T-helper 1 cell (primary cell): ENCODE data around the gene CCR5AS.

Experiments used
- DNase-seq, 5 donors: peaks; one replicate each; pipeline ENCODE4 v3.0.0-alpha.2; 2012 to 2020

CCR5AS gene

DNA sequence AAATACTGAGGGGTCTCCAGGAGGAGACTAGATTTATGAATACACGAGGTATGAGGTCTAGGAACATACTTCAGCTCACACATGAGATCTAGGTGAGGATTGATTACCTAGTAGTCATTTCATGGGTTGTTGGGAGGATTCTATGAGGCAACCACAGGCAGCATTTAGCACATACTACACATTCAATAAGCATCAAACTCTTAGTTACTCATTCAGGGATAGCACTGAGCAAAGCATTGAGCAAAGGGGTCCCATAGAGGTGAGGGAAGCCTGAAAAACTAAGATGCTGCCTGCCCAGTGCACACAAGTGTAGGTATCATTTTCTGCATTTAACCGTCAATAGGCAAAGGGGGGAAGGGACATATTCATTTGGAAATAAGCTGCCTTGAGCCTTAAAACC lies 31.6 kb downstream of the CCR5AS start:
- peak in 1 of 5 donors; percentile 47 for DNase-seq

DNA sequence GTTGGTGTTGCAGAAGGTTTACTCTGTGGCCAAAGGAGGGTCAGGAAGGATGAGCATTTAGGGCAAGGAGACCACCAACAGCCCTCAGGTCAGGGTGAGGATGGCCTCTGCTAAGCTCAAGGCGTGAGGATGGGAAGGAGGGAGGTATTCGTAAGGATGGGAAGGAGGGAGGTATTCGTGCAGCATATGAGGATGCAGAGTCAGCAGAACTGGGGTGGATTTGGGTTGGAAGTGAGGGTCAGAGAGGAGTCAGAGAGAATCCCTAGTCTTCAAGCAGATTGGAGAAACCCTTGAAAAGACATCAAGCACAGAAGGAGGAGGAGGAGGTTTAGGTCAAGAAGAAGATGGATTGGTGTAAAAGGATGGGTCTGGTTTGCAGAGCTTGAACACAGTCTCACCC lies 32.1 kb downstream of the CCR5AS start:
- no peak for DNase-seq

- peak in 1 of 5 donors; percentile 69 for DNase-seq
Measured at GRCh38 chr3:46372492-46373359, 34.1 kb downstream of the CCR5AS start.

GRCh38 chr3:46371519-46372340 lies 35.1 kb downstream of the CCR5AS start:
- no peak for DNase-seq

DNA sequence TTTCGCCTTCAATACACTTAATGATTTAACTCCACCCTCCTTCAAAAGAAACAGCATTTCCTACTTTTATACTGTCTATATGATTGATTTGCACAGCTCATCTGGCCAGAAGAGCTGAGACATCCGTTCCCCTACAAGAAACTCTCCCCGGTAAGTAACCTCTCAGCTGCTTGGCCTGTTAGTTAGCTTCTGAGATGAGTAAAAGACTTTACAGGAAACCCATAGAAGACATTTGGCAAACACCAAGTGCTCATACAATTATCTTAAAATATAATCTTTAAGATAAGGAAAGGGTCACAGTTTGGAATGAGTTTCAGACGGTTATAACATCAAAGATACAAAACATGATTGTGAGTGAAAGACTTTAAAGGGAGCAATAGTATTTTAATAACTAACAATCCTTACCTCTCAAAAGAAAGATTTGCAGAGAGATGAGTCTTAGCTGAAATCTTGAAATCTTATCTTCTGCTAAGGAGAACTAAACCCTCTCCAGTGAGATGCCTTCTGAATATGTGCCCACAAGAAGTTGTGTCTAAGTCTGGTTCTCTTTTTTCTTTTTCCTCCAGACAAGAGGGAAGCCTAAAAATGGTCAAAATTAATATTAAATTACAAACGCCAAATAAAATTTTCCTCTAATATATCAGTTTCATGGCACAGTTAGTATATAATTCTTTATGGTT lies 35.9 kb downstream of the CCR5AS start, which contains the start of gene CCR5:
TSS of gene CCR5 (plus strand) at position 108 of the 680 bp plus-strand sequence. CDS start 1,957 bp downstream, outside the sequence.
- peak in 1 of 5 donors; percentile 89 for DNase-seq

- peak in 1 of 5 donors; percentile 90 for DNase-seq
Measured at GRCh38 chr3:46369675-46370132, 37.2 kb downstream of the CCR5AS start.

GRCh38 chr3:46369151-46369550 lies 37.7 kb downstream of the CCR5AS start:
- no peak for DNase-seq

DNA sequence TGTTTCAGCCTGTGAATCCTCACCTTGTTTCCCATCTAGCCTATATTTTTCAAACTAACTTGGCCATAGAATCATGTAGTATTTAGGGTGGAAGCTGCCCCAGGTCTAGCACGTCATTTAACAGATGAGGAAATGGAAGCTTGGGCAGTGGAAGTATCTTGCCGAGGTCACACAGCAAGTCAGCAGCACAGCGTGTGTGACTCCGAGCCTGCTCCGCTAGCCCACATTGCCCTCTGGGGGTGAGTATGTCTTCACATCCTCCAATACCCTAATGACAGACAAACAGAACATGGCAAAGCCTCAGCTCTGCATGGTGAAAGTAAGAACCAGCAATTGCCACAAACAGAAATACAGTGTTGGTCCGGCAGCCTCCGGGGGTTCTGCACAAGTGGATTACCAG lies 38.3 kb downstream of the CCR5AS start:
- peak; percentile 30 to 91 (median 50) for DNase-seq

DNA sequence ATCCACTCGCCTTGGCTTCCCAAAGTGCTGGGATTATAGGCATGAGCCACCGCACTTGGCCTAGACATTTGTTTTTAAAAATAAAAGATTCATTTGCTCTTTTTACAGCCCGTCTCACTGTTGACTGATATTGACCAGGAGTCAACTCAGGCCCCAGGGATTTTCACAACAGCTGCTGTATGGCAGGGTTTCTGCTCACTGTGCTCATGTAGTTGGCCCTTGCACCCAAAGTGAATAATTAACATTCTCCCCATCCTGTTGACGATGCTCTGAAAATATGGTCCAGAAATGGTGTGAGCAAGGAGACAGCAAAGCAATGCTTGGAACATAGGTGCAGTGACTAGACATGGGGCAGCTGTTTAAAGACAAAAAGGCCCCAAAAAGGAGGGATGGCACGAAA lies 39.1 kb downstream of the CCR5AS start:
- DNase-seq, result no peak

- DNase-seq, result no peak
Measured at GRCh38 chr3:46365737-46366524, 40.9 kb downstream of the CCR5AS start.

- DNase-seq, result no peak
Measured at GRCh38 chr3:46365041-46365440, 41.8 kb downstream of the CCR5AS start.

GRCh38 chr3:46361408-46362283 lies 45.2 kb downstream of the CCR5AS start:
- DNase-seq, result peak in 1 of 5 donors; percentile 61

DNA sequence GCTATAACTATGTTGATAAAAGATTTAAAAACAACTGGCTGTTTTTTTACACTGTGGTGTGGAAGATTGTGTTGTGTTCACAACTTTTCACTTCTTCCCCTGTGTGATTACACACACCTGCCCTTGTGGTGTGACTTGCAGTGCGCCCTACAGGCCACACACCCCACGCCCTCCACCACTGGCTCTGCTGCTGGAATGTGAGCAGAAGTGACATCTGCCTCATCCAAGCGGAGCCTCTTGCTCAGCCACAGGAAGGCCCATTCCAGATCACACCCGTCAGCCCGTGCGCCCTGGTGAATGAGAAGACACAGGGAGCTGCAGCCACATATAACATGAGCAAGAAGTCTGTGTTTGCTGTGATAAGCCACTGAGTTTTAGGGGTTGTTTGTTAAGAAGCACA lies 46.0 kb downstream of the CCR5AS start:
- DNase-seq, result peak in 1 of 5 donors; percentile 40

DNA sequence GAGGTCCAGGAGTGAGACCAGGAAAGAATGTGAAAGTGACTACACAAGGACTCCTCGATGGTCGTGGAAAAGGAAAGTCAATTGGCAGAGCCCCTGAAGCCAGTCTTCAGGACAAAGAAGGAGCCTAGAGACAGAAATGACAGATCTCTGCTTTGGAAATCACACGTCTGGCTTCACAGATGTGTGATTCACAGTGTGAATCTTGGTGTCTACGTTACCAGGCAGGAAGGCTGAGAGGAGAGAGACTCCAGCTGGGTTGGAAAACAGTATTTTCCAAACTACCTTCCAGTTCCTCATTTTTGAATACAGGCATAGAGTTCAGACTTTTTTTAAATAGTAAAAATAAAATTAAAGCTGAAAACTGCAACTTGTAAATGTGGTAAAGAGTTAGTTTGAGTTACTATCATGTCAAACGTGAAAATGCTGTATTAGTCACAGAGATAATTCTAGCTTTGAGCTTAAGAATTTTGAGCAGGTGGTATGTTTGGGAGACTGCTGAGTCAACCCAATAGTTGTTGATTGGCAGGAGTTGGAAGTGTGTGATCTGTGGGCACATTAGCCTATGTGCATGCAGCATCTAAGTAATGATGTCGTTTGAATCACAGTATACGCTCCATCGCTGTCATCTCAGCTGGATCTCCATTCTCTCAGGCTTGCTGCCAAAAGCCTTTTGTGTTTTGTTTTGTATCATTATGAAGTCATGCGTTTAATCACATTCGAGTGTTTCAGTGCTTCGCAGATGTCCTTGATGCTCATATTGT lies 47.0 kb downstream of the CCR5AS start:
- peak in 1 of 5 donors; percentile 72 for DNase-seq

DNA sequence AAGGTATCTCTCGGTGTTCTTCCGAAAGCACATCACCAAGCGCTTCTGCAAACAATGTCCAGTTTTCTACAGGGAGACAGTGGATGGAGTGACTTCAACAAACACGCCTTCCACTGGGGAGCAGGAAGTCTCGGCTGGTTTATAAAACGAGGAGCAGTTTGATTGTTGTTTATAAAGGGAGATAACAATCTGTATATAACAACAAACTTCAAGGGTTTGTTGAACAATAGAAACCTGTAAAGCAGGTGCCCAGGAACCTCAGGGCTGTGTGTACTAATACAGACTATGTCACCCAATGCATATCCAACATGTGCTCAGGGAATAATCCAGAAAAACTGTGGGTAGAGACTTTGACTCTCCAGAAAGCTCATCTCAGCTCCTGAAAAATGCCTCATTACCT lies 48.4 kb downstream of the CCR5AS start:
- DNase-seq, result no peak

DNA sequence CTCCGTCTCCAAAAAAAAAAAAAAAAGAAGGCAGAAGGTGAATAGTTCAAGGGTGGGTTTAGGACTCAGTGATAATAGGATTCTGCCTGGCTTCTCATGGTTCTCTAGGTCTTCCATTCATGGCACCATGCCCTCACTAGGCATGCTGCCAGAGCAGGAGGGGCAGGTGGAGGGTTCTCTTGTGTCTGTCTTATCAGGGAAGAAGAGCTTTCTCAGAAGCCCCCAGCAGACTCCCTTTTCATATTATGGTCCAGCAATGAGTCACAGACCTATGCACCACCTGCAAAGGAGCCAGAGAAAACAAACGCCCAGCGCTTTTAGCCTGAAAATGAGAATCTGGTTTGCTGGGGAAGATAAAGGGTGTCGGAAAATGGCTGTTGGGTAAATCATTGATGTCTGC lies 50.0 kb downstream of the CCR5AS start:
- no peak for DNase-seq

GRCh38 chr3:46356276-46356675 lies 50.6 kb downstream of the CCR5AS start:
- no peak for DNase-seq

DNA sequence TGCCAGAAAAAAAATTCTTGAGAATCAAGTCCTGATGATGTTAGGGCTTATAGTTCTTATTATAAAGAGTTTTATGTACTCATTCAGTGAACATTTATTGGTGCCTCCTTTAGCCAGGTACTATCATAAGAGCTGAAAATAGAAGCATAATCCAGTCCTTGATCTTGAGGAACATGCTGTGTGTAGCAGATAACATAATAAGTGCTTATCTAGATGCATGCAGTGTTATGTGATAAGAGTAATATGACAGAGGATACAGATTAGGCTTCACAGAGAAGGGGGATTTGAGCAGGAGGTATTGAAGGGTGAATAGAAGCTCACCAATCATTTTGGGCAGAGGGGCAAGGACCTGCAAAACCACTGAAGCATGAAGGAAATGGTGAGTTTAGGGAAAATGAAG lies 51.9 kb downstream of the CCR5AS start:
- no peak for DNase-seq

DNA sequence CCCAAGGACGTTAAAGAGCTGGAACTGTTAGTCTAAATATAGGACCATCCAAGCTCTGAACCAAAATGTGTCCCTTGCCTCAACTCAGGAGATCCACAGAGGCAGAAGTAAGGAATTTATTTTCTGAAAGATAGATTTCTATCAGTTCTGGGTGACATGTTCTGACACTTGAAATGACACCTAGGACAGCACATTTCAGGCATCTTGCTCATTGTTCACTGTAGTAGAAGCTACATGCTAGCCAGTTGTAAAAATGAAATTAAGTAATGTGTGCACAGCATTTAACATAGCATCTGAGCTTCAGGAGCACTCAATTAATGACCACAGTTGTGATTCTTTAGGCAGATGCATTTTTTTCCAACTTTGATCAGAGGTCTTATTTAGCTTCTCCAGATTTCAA lies 52.4 kb downstream of the CCR5AS start:
- no peak for DNase-seq
